Body of pancreas (tissue), 4 donors: ENCODE results near the gene PDZD2. TPM values are rescaled to one million over a fixed set of nuclear protein-coding genes. Genes with fewer than 3 reads are reported as not detected.

ENCODE experiments used
- ATAC-seq: fragments of 150-250 bp; one replicate; pipeline ENCODE4 v1.9.1; 2016
- DNase-seq, 4 donors: peaks; one replicate each; pipeline ENCODE4 v3.0.0-alpha.2; 2019
- H3K27ac ChIP-seq, 4 donors: fragments of 200-600 bp; sonication (generic); 1 replicate in 3 of 4; 2 replicates in 1 of 4; pipeline versions ENCODE4 v1.5.1 to v1.6.1; 2016 to 2019; ENCODE audit warnings: mild to moderate bottlenecking in 1 of 4, mixed read lengths in 1 of 4, moderate library complexity in 1 of 4
- H3K27me3 ChIP-seq, 2 donors: fragments of 200-600 bp; sonication (generic); one replicate each; pipeline ENCODE4 v1.6.0; 2016; ENCODE audit warnings: mild to moderate bottlenecking in 1 of 2
- H3K36me3 ChIP-seq, 2 donors: fragments of 200-600 bp; sonication (generic); replicated peaks in 1 of 2; 2 replicates each; pipeline ENCODE4 v1.5.1; 2016; ENCODE audit warnings: low read depth in 2 of 2; ENCODE audit not compliant: insufficient read depth in 1 of 2
- H3K4me1 ChIP-seq: fragments of 200-600 bp; sonication (generic); one replicate; pipeline ENCODE4 v1.6.0; 2016
- H3K4me3 ChIP-seq, 2 donors: fragments of 200-600 bp; sonication (generic); 1 replicate in 1 of 2; 2 replicates in 1 of 2; pipeline ENCODE4 v1.5.1; 2016 to 2019
- H3K9me3 ChIP-seq, 3 donors: fragments of 200-600 bp; sonication (generic); 1 replicate in 2 of 3; 2 replicates in 1 of 3; pipeline ENCODE4 v1.5.1; 2016
- POLR2A ChIP-seq, 3 donors: fragments of 450-650 bp; IDR thresholded peaks; one replicate each; pipeline ENCODE4 v1.6.1; 2016; ENCODE audit warnings: antibody characterized with exemption in 3 of 3, mild to moderate bottlenecking in 2 of 3
- WGBS, 2 donors: methylation state at CpG; one replicate each; pipeline ENCODE4 v1.1.5; 2017; 5-methylcytosine and 5-hydroxymethylcytosine counted together
- intact Hi-C: fragments of 100-400 bp; cut with DNase I; formaldehyde crosslinking; loops from one replicate; pipeline ENCODE4 v1.15.1; 2023
- microRNA-seq, 2 donors: library from miRNA; unstranded; fragments of <30 nt; microRNA quantifications; one replicate each; pipeline ENCODE4, GENCODE V29; 2016; ENCODE audit warnings: borderline number of aligned reads in 2 of 2, borderline replicate concordance in 2 of 2
- small RNA-seq: library from RNA; depleted of rRNA; stranded (forward); fragments of <200 nt; gene quantifications from one replicate; pipeline ENCODE3, GENCODE V24; 2016
- total RNA-seq, 2 donors: library from RNA; depleted of rRNA; stranded (reverse); fragments of >200 nt; gene quantifications; one replicate each; pipeline ENCODE4 v1.1.0, GENCODE V29; 2016
- TF ChIP-seq, protein P1 (sequence below), 7 experiments: fragments of 450-650 bp in 4 of 7; fragments of 200-600 bp in 3 of 7; sonication (generic) in 3 of 7; IDR thresholded peaks; one replicate each; pipeline ENCODE4 v1.5.1; 2016 to 2019; ENCODE audit warnings: antibody characterized with exemption in 7 of 7

The PDZD2 gene
- total RNA-seq, 2 donors from 2014 or later: 3.9 to 12.9 TPM

DNA sequence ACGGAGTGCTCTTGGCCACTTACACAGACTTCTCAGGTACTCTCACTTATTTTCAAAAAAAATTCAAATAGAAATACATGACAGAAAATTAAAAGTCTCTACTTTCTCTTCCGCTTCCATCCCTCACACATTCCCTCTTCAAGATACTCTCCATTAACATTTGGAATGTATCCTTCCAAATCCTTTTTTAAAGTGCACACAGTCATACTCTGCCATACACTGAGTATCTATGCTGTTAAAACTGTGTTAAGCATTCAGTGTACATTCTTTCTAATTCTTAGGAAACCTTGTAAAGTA is 519.7 kb downstream of the PDZD2 start:
- no peaks in the 10 kb centered on the region for H3K36me3 ChIP-seq
- peaks cover 65% of the 10 kb centered on the region for H3K4me1 ChIP-seq
- WGBS, 2 donors: 78 to 82% methylated on average over 2 of the region's 2 CpGs
- no peak overlapping the region for H3K27ac ChIP-seq
- DNase-seq (no peak), ATAC-seq (no peak)
- intact Hi-C loops: no loop called here
- TF ChIP-seq POLR2A (IDR thresholded peaks at IDR 0.05): no peak
- TF ChIP-seq, protein P1, sequence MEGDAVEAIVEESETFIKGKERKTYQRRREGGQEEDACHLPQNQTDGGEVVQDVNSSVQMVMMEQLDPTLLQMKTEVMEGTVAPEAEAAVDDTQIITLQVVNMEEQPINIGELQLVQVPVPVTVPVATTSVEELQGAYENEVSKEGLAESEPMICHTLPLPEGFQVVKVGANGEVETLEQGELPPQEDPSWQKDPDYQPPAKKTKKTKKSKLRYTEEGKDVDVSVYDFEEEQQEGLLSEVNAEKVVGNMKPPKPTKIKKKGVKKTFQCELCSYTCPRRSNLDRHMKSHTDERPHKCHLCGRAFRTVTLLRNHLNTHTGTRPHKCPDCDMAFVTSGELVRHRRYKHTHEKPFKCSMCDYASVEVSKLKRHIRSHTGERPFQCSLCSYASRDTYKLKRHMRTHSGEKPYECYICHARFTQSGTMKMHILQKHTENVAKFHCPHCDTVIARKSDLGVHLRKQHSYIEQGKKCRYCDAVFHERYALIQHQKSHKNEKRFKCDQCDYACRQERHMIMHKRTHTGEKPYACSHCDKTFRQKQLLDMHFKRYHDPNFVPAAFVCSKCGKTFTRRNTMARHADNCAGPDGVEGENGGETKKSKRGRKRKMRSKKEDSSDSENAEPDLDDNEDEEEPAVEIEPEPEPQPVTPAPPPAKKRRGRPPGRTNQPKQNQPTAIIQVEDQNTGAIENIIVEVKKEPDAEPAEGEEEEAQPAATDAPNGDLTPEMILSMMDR (IDR thresholded peaks at IDR 0.05): no peak
- no peaks in the 10 kb centered on the region for H3K27me3 ChIP-seq
- no peak overlapping the region for H3K4me3 ChIP-seq
- no peaks in the 10 kb centered on the region for H3K9me3 ChIP-seq

- TF ChIP-seq POLR2A (IDR thresholded peaks at IDR 0.05): no peak
- TF ChIP-seq, protein P1 (IDR thresholded peaks at IDR 0.05): no peak
- H3K4me3 ChIP-seq: no peak overlapping the region
- no peaks in the 10 kb centered on the region for H3K9me3 ChIP-seq
- H3K36me3 ChIP-seq: no peaks in the 10 kb centered on the region
- DNase-seq (no peak), ATAC-seq (no peak)
- intact Hi-C loops: no loop called here
- H3K4me1 ChIP-seq: peaks cover 62% of the 10 kb centered on the region
- no peaks in the 10 kb centered on the region for H3K27me3 ChIP-seq
- 43 to 53% methylated on average over 2 of the region's 2 CpGs for WGBS, 2 donors
- no peak overlapping the region for H3K27ac ChIP-seq
Observed at GRCh38 chr5:32159328-32160072, 520.6 kb downstream of the PDZD2 start.

- H3K27me3 ChIP-seq: no peaks in the 10 kb centered on the region
- ATAC-seq: no peak
- peaks cover 59% of the 10 kb centered on the region for H3K4me1 ChIP-seq
- H3K36me3 ChIP-seq: no peaks in the 10 kb centered on the region
- no peaks in the 10 kb centered on the region for H3K9me3 ChIP-seq
- intact Hi-C loops: no loop called here
- no peak overlapping the region for H3K4me3 ChIP-seq
- DNase-seq: no peak
- 94 to 96% methylated on average over 1 of the region's 1 CpG for WGBS, 2 donors
- TF ChIP-seq, protein P1 (IDR thresholded peaks at IDR 0.05): no peak
- no peak for TF ChIP-seq POLR2A (IDR thresholded peaks at IDR 0.05)
- no peak overlapping the region for H3K27ac ChIP-seq
Observed at GRCh38 chr5:32160228-32160627, 521.3 kb downstream of the PDZD2 start.

Small RNA genes within 50 kb of the gene (microRNA-seq; reads per million reads assigned to microRNA genes)
- gene MIR4279: 0 reads per million in 2 donors

Small RNA genes within 50 kb of the gene (small RNA-seq; reads per million reads assigned to genes)
- gene AC025458.1: not detected
- not detected for gene MIR4279
- not detected for gene RF00019
- gene RNU6-358P: not detected
- not detected for gene RNU6-363P
- not detected for gene RNU6-760P

Other genes with a start within 250 kb of the PDZD2 start
- gene DROSHA, start 107.0 kb upstream of the PDZD2 start, total RNA-seq: 10 to 100 TPM; 16.1 to 85.0 TPM
- gene C5orf22, start 106.8 kb upstream of the PDZD2 start, total RNA-seq: 10 to 100 TPM; 15.5 to 16.6 TPM